ENCODE data around the gene PADI4.
"Not testable (repeated sequence)": the region's sequence is repeated elsewhere in the genome, so short reads cannot be mapped to it uniquely, and the experiment has no call there.

The PADI4 gene

DNA sequence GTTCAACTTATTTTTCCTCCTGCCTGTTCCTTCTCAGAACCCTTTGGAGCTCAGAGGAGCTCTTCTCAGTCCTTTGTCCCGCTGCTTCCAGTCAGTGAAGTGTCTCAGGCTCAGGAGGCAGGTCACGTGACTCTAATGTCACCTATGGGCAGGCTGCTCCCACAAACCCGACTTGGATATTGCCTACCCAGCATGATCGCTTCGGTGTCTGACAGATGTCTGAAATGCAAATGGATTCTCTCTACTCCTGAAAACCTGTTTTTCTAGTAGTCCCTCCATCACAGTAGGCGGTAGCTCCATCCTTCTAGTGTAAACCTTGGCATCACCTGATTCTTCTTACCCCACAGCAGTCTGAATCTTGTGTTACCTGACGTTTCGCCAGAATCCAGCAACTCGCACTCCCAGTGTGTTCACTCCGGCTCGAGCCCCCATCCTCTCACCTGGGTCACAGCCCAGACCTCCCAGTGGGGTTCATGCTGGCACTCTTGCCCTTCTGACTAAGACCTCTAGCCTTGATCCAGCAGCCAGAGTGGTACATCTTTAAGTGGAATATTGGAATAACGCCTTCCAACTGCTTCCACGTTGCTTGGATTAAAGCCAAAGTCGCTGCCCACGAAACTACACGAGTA is 69.4 kb downstream of the PADI4 start:
- no peak for DNase-seq (ENCODE audit: low read depth in 2 of 2, low spot score in 1 of 2)

DNA sequence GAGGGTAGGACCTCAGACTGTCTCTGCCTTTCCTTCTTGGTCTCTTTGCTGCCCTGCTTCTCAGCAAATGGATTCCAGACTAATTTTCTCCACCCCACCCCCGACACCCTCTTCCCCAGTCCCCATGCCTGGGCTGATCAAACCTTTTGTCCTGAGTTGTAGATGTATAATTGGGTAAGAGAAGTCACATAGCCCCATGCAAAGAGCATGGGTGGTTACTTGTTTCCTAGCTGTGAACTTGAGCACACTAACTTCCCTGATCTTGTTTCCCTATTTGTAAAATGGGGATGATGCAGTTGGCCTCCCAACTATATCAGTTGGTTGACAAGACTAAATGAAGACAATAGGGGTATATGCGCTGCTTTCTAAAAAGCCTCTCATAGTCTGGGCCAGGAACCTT is 73.2 kb downstream of the PADI4 start:
- DNase-seq (ENCODE audit: low read depth in 2 of 2, low spot score in 1 of 2): no peak

DNA sequence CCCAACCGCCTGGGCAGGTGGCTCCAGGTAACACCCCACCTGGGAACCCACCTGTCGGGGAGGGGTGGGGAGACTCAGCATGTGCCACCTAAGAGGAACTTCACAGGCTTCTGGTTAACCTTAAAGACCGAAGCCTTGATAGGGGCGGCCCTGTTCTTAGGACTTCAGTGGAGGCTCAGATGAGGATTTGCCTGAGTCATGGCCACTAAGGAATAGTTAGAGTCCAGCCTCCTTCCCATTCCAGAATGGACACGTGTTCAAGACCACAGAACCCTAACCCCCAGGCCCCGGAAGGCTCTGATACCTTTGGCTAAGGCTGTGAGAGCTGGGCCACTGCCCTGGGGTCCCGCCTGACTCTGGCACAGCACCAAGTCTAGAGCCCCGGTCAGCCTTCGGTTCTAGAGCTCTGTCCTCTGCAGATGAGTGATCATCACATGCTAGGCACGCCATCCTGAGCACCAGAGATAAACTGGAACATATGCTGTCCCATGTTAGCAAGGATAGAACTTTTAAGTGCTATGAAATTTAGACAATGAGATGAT is 84.3 kb downstream of the PADI4 start:
- no peak for DNase-seq (ENCODE audit: low read depth in 2 of 2, low spot score in 1 of 2)

DNA sequence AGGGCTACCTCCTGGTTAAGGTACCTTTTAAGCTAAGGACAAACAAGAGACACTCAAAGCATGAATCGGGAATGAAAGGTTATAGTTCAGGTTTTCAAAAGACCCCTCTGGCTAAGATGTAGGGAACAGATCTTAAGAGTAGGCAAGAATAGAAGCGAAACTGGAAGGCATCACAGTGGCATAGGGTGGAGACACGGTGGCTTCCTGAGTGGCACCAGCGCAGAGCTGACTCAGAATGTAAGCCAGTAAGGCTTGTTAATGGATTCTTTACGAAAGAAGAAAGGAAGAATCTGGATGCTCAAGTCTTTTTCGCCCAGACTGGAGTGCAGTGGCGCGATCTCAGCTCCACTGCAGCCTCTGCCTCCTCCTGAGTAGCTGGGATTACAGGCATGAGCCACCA is 85.2 kb downstream of the PADI4 start:
- no peak for DNase-seq (ENCODE audit: low read depth in 2 of 2, low spot score in 1 of 2)

DNA sequence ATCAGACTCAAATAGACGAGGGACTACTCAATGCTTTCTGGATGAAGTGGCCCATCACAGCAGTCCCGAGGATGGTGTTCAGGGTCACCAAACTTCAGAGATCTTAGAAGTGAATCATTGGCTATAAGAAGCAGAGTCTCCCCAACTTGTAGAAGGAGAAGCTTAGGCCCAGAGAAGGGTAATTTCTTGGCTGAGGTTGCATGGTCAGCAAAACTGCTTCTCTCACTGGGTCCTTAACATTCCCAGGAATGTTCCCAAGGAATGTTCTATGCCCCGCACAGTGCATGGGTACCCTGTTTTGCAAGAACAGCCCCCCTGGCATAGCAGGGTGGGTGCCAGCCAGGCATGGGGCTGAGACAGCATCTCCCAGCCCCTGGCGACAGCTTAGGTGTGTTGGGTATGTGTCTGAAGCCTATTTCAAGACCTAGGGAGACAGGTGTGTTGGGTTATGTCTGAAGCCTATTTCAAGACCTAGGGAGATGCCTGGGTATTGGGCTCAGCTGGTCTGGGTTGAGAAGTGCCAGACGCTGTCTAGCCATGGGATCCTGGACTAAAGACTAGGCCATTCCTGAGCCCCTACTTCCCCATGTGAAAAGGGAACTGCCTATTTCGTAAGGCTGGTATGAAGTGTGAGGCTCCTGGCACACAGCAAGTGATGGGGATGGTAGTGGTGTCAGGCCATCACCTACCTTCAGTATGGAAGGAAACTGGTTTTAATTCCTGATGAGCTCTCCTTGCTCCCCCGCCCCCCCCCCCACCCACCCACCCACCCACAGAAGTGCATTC is 90.1 kb downstream of the PADI4 start:
- no peak for DNase-seq (ENCODE audit: low read depth in 2 of 2, low spot score in 1 of 2)

DNA sequence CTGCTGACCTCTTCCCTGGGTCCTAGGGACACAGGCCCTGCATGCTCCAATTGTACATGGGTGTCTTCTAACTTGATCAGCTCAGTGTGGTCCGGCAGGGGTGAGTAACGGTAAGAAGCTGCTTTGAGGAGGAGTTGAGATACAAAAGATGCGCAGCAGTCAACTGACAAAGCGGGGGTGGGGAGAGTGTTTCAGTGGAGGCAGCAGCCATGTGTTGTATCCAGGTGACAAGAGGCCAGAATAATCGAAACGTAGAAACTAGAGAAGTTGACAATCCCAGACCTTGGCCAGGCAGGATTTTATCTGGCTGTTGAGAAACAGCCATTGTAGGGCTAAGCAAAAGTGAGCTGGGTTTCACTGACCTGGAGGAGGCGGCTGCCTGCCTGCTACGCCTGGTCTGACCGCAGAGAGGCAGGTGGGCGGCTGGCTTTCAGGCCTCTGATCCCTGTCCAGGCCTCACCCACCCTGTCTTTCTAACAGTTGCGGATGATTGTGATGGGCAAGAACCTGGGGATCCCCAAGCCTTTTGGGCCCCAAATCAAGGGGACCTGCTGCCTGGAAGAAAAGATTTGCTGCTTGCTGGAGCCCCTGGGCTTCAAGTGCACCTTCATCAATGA is 92.8 kb downstream of the PADI4 start:
- no peak for DNase-seq (ENCODE audit: low read depth in 2 of 2, low spot score in 1 of 2)

DNA sequence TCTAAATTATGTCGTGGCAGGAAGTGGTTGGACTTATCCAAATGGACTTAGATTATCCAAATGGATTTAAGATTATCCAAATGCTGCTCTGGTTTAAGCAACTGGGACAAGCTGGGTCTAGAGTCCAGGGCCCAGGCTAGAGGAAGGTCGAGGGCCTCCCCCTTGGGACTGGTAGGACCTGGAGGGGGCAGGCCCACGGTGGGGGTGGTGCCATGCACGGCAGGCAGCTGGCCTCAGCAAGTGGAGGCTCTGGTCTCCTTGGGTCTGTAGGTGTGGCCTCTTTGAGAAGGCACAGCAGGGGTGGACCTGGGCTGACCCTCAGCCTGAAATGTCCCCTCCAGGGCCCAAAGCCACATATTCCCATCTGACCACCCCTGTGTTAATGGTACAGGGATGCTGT is 93.8 kb downstream of the PADI4 start:
- DNase-seq (ENCODE audit: low read depth in 2 of 2, low spot score in 1 of 2): no peak

DNA sequence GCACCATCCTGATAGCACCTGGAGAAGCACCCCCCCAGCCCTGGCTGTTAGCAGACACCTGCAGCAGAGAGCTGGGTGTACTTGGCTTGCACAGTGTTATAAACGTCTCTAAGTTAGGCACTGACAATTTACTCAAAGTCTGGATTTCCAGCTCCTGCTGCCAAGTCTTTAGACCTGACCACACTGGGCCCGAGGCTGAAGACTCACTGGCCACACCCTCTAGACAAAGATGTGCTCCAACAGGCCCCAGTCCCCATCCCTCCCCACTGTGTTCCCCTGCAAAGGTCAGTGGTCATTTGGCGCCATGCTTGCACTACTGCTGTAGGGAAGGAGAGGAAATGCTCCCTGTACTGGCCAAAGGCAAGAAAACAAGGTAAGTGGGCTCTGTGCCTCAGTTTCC is 95.1 kb downstream of the PADI4 start:
- DNase-seq (ENCODE audit: low read depth in 2 of 2, low spot score in 1 of 2): no peak

DNA sequence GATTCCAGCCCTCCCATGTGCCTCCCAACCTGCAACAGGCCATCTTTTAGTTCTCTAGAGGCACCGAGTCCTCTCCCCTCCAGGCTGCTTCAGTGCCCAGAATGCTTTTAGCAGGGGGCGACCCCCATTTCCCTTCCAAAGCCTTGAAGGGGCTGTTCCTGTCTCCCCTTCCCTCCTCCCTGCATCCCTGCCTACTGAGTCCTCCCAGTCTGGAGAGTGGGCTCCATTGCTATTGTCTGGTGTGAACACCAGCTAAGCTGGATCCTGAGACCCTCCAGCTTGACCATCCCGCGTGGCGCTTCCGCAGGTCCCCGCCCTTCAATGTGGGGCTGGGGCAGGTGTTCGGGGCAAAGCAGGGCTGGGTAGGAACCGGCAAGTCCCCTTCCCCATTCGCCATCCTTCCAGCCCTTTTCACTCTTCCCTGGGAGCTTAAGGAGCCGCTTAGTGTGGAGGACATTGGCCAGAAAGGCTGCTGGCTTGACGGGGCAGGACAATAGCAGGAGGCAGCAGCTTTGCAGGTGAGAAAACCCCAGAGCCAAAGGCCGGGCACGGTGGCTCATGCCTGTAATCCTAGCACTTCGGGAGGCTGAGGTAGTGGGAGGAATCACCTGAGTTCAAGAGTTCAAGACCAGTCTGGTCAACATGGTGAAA is 96.2 kb downstream of the PADI4 start:
- DNase-seq (ENCODE audit: low read depth in 2 of 2, low spot score in 1 of 2): no peak

DNA sequence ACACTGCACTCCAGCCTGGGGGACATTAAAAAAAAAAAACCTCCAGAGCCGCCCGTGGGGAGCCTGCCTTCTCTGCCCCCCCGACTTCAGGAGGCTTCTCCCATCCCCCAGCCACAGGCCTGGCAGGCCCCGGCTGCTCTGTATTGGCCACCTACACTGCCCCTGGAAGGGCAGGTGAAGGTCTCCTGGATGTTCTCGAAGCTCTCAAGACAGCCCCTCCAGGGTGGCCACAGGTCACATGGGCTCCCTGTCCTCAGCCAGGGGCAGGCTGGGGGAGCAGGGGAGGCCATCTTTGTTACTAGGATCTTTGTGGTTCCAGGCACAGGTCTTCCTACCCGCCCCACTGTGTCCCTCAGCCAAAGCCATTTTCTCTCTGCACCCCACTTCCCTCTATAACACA is 96.8 kb downstream of the PADI4 start:
- no peak for DNase-seq (ENCODE audit: low read depth in 2 of 2, low spot score in 1 of 2)

DNA sequence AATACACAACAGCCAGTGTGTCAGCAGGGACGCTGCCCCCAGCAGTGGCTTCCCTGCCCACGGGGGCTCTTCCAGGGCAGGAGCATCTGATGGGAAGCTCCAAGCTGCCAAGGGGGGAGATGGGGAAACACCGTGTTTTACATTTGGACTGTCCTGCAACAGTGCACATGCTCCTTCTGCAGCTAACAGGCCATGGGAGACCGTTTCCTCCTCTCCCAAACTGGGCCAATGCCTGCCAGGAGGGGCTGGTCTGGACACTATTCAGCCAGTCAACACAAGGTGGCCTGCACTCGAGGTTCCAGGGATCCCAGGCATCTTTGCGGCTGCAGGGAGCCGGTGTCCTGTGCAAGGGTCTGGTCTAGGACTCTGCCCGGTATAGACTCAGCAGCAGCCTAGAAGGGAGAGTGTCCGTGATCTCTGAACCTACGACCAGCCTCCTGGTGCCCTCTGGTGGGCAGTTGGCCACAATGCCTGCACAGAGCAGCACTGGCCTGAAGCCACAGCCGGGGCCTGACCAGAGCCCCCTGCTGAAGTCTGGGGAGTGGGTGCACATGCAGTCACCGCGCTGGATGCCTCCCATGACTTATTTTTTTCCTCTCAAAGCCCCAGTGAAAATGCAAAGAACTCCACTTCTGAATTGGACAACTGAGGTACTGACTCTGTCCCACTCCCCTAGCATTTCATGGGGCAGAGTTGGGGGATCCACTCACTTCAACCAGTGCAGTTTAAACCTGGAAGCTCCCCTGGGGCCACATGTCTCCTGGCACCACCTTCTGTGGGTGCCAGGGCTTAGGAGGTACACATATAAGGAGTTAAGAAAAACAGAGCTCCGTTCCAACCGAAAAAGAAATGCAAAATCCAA is 98.1 kb downstream of the PADI4 start:
- no peak for DNase-seq (ENCODE audit: low read depth in 2 of 2, low spot score in 1 of 2)

DNA sequence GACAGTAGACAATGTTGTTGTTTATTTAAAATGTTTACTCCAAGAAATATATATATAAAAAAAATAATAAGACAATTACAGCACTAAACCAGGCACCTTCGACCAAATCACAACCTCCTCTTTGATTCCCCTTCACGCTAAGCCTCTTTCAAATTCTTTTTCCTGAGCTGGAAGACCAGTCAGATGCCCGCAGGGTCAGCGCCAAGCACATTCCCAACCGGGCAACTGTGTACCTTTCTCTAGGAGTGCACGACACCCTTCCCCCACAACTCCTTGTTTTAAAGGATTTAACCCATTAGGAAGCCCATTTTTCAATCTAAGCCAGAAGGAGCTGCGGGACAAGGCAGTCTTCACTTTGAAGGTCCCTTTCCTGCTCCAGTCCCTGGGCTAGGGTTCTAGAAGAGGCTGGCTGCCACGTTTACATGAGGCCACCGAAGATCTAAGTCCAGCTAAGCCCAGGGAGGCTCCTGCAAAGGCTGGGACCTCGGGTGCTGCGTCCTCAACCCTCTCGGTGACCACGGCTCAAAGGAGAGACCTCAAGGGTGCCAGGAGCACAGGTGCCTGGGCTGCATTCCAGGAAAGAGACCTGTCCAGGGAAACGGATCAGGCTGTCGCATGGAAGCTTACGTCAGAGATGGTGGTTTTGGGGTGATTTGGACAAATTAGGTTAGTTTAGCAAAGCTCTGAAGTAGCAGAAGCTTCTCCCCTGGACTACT is 98.9 kb downstream of the PADI4 start:
- DNase-seq (ENCODE audit: low read depth in 2 of 2, low spot score in 1 of 2): not testable (repeated sequence)

DNA sequence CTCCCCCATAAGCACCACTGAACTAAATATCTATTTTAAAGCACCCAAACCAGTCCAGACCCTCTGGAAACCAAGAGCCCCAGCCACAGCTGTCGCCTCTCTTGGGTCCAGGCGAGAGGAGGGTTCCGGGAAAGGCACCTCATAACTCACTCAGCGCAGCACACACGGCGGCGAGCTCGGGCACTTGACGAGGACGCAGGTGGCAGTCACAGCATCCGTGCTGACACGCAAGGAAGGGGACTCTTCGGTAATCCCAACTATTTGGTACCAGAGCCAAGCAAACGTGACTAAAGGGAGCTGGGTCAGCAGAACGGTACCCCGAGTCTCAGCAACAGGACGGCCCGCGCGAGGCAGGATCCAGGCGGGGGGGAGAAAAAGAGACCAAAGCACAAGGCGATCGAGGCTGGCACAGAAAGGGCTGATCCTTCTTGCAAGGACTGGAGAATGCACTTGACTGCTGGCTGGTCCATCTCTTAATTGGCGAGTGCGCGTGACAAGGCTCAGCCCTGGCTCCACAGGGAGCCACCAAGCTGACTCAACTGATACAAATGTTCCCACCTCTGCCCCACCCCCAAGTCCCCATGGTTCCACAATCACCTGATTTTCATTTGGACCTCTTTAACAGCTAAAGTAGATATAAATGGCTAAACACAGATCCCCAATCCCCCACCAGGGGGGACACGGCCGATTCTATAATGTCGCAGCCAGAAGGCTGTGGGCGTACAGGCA is 100.0 kb downstream of the PADI4 start:
- DNase-seq (ENCODE audit: low read depth in 2 of 2, low spot score in 1 of 2): not testable (repeated sequence)

DNA sequence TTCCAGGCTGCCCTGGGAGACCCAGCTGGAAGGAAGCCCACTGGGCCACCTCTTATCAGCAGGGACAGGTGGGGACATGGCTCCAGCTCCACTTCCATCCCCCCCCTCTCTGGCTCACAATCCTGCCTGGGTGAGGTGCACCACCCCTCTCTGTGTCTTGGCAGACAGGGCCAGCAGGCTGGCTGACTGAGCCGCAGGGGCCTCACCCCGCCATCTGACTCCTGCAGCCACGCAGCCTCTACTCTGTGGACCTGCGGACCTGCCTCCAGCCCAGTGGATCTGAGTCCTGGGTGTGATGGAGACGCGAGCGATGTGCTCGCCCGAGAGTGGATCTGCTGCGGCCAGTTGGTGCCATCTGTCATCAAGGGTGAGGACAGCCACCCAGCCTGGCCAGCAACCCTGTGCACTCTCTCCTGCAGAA is 101.4 kb downstream of the PADI4 start:
- DNase-seq (ENCODE audit: low read depth in 2 of 2, low spot score in 1 of 2): no peak

DNA sequence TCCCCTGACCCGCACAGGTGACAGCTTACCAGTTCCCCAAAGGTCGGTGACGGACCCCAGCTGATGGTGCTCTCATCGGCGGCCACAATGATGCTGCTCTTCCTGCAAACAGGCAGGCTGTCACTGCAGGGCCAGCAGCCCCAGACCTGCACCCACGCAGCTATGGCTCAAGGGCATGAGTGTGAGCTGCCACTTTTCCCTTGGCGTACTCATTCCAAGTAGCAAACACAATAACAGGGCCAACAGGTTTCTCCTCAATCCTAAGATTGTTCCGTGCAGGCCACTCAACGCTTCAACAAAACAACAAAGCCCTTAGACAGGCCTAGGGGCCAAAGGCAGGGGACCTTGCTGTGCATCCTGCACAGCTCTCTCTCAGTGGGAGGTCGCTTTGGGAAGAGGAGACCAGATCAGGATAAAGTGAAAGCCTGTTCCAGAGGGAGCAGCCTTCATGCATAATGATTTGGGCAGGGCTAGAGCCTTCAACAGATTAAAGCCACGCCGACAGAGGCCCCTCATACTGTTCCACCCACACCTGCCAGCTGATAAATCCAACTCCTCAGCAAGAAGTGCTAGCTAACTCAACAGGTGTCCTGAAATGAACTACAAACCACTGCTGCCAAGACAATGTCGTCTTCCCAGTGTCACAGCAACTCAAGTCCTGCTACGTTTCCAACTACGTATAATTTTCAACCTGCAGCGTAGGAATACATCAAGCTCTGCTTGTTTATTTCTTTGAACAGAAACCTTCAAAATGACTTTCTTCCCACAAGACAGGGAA is 104.3 kb downstream of the PADI4 start:
- DNase-seq (ENCODE audit: low read depth in 2 of 2, low spot score in 1 of 2): no peak

Measured in stimulated activated CD8-positive, alpha-beta memory T cell treated with anti-CD3 and anti-CD28 coated beads, Interleukin-4, amount 100 ng/mL, for 1 hour (primary cell).